ENCODE measurements around the gene PDE4D. TPM values are rescaled to one million over a fixed set of nuclear protein-coding genes. Genes with fewer than 3 reads are reported as not detected.

Gene PDE4D
- total and polyA plus RNA-seq, 12 donors: 1.2 to 18.9 (median 2.1) TPM

- Histone ChIP-seq H3K36me3 (replicated peaks in 1 of 2) (no peaks in the 10 kb centered on the region), H3K27ac (no peak overlapping the region), H3K4me3 (no peak overlapping the region), H3K9me3 (replicated peaks in 1 of 3) (no peaks in the 10 kb centered on the region), H3K4me1 (replicated peaks in 1 of 2) (peaks cover 0 to 11% of the 10 kb centered on the region in 2 donors), H3K27me3 (no peaks in the 10 kb centered on the region)
- TF ChIP-seq CTCF (IDR thresholded peaks at IDR 0.05): no peak
- intact Hi-C loops (cut with DNase I): no loop called here
- no peak for DNase-seq
These were observed 646.6 kb downstream of the PDE4D start for GRCh38 chr5:59246882-59247281.

- Histone ChIP-seq H3K36me3 (replicated peaks in 1 of 2) (no peaks in the 10 kb centered on the region), H3K9me3 (replicated peaks in 1 of 3) (no peaks in the 10 kb centered on the region), H3K4me3 (no peak overlapping the region), H3K27ac (no peak overlapping the region), H3K4me1 (replicated peaks in 1 of 2) (peaks cover 0 to 11% of the 10 kb centered on the region in 2 donors), H3K27me3 (no peaks in the 10 kb centered on the region)
- no peak for TF ChIP-seq POLR2A (IDR thresholded peaks at IDR 0.05)
- TF ChIP-seq CTCF (IDR thresholded peaks at IDR 0.05): no peak
- 59 to 80% (median 65%) methylated on average over 3 of the region's 3 CpGs for WGBS, 4 donors
- intact Hi-C loops (cut with DNase I): no loop called here
- DNase-seq: no peak
These were observed 647.2 kb downstream of the PDE4D start for GRCh38 chr5:59246145-59246869.

- no peak for DNase-seq
- no peak for TF ChIP-seq POLR2A (IDR thresholded peaks at IDR 0.05)
- Histone ChIP-seq H3K4me3 (no peak overlapping the region), H3K36me3 (replicated peaks in 1 of 2) (no peaks in the 10 kb centered on the region), H3K9me3 (replicated peaks in 1 of 3) (no peaks in the 10 kb centered on the region), H3K27me3 (no peaks in the 10 kb centered on the region), H3K4me1 (replicated peaks in 1 of 2) (peaks cover 0 to 11% of the 10 kb centered on the region in 2 donors), H3K27ac (no peak overlapping the region)
- WGBS, 4 donors: 34 to 54% (median 42%) methylated on average over 3 of the region's 3 CpGs
- intact Hi-C loops (cut with DNase I): no loop called here
These were observed 648.3 kb downstream of the PDE4D start for GRCh38 chr5:59245198-59245597.

- DNase-seq: no peak
- TF ChIP-seq CTCF (IDR thresholded peaks at IDR 0.05) (no peak), POLR2A (IDR thresholded peaks at IDR 0.05) (no peak)
- no peak overlapping the region for H3K27ac ChIP-seq
- H3K36me3 ChIP-seq (replicated peaks in 1 of 2): no peaks in the 10 kb centered on the region
- no peak overlapping the region for H3K4me3 ChIP-seq
- 67 to 85% (median 73%) methylated on average over 1 of the region's 1 CpG for WGBS, 4 donors
- intact Hi-C loops (cut with DNase I): no loop called here
- H3K27me3 ChIP-seq: no peaks in the 10 kb centered on the region
- H3K9me3 ChIP-seq (replicated peaks in 1 of 3): no peaks in the 10 kb centered on the region
- H3K4me1 ChIP-seq (replicated peaks in 1 of 2): peaks cover 0 to 11% of the 10 kb centered on the region in 2 donors
These were observed 652.0 kb downstream of the PDE4D start for GRCh38 chr5:59241552-59241951.

- 64 to 88% (median 81%) methylated on average over 1 of the region's 1 CpG for WGBS, 4 donors
- Histone ChIP-seq H3K36me3 (replicated peaks in 1 of 2) (no peaks in the 10 kb centered on the region), H3K27me3 (no peaks in the 10 kb centered on the region), H3K4me3 (no peak overlapping the region), H3K9me3 (replicated peaks in 1 of 3) (no peaks in the 10 kb centered on the region), H3K4me1 (replicated peaks in 1 of 2) (peaks cover 0 to 11% of the 10 kb centered on the region in 2 donors), H3K27ac (no peak overlapping the region)
- no peak for DNase-seq
- intact Hi-C loops (cut with DNase I): no loop called here
- TF ChIP-seq POLR2A (IDR thresholded peaks at IDR 0.05) (no peak), CTCF (IDR thresholded peaks at IDR 0.05) (no peak)
These were observed 652.4 kb downstream of the PDE4D start for GRCh38 chr5:59241119-59241518.
